Measurements from ENCODE around the gene TOX3.

TOX3 gene

DNA sequence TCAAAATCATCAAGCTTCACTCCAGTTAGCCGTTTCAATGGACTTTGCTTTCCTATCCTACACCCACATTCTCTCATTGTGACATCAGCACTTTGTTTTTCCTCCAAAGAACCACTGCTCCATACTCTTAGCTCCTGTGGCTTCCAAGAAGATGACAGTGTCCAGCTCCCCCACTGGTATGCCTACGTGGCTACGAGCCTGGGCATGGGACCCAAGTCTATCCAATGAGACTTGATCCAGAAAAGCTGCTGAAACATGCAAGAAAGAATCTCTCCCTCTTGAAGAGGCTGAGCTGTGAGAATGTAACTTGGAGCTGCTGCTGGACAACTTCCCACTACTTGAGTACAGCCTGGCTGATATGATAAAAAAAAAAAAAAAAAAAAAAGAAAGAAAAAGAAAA lies 9.4 kb downstream of the TOX3 start:
- no peak for DNase-seq (ENCODE audit: low spot score)

DNA sequence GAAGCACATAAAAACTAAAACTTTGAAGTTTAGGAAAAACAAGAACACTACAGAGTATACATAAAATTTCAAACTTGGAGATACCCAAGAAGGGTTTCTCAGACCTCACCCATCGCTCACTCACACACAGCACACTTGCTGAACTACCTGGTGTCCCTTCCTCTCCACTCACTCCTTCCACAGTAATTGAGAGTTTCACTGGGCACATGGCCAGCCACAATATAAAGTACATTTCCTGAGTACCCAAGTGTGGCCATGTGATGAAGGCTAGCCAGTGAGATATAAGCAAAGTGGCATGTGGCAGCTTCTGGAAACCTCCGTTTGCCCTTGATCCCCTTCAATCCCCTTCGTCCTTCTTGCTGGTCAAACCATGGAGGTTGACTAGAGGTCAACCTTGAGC lies 11.9 kb downstream of the TOX3 start:
- no peak for DNase-seq (ENCODE audit: low spot score)

DNA sequence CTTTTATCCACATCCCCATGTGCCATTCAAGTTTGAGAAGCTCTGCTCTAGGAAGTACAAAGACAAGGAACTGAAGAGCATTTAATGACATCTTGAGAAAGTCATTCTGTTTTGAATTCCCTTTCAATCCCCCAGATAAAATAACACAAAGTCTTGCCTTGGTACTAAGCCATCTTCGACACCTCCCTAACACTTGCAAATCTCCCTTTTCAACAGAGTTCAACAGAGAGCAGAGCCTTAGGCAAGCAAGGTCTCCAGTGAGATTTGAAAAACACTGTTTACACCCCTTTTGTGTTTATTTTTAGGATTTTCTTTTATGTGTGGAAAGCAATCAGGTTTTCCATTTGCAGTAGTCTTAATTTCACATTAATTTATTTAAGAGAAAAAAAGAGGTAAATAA lies 13.6 kb downstream of the TOX3 start:
- DNase-seq (ENCODE audit: low spot score) = no peak

DNA sequence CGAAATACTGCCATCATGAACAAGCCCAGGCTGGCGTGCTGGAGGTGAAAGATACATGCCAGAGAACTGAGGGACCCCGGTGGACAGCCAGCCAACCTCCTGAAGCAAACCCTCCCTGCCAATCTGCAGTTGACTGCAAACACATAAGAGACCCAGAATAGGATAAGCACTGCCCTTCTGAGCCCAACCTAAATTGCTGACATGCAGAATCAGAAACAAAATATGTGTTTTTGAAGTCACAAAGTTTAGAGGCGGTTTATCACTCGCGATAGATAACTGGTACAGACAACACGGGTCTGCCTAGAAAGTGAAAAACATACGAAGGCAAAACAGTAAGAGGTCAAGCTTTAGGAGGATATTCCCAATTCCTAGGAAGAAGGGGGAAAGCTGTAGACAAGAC lies 14.6 kb downstream of the TOX3 start:
- no peak for DNase-seq (ENCODE audit: low spot score)

DNA sequence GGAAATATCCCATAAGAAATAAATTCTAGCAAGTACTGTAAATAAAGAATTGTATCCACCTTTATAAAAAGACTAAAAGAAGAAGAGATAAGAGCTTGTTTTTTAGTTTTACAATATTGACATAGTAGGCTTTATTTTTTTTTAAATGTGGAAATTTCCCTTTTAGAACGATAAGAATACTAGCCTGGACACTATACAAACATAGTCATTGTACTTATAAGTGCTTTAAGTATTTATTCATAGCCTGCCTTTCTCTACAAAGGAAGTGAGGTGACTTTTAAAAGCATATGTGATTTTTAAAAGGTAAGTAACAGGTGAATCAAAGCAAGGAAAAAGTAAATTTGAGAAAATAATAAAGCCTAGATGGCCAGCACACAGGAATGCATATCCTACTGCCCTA lies 17.7 kb downstream of the TOX3 start:
- DNase-seq (ENCODE audit: low spot score) = no peak

DNA sequence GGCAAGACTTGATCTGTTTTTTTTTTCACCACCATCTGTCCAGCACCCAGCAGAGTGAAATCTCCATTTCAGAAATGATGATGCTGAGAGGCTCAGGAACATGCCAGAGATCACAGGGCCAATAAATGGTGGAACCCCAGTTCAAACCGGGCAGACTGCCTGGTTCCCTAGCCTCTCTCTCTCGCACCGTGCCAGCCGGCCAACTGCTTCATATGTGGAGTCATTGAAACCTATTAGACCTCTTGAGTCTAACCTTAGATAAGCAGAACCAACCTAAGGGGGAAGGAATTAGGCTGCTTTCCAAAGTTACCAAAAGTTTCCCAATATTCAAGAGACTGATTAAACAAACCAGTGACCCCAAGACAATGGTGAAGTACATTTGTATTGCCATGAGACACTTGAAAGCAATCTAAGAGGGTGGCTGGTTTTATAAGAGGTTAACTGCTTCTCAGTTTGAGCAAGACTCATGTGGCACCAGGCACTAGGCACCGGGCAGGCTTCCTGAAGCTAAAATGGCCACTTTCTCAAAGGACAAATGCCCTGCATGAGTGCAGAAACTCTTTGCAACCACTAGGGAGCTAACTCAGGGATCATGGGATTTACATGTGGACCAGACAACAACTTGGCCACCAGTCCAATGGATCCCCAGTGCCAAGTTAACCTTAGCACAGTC lies 18.4 kb downstream of the TOX3 start:
- DNase-seq (ENCODE audit: low spot score) = no peak

DNA sequence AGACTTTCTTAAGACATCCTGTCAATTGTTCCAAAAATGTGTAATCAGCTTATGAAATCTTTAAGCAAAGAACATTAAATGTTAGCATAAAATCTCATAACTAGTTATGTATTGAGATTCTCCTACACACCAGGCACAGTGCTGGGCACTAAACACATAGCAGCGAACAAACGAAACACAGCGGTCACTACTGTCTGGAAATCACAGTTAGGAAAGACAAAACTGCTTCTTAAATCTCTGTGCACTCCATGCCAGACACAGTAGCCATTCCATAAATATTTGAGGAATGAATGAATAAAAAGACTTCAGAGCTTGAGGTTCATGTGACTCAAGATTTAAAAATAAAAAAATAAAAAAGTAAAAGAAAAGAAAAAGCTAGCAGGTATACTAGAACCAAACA lies 20.1 kb downstream of the TOX3 start:
- no peak for DNase-seq (ENCODE audit: low spot score)

DNA sequence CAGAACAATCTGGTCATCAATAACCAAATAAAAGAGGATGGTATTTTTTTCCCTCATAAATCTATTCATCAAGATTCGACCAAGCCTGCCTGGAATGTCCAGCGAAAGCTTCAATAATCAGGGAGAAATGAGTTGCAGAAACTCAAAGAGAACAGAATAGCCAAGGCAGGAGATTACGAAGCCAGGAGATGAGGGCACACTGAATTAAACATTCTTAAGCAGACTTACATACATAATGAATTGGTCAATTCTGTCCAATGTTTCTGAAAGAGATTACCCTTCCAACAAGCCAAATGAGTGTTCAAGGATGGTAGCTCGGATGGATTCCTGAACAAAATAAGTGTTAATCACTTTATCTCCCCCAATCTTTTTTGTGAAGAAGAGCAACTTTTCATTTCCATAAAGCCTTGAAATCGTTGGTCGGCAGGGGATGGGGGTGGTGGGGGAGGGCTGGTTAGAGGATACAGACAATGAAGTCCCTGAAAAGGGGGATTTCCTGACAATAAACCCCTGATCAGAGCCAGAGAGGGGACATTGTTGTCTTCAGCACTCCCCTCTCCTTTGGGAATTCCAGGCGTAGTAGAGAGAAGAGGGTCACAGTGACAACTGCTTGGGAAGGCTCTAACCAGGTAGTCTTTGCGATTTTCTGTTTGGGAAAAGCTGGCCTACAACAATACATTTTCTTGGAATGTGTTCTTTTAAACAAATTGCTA lies 20.7 kb downstream of the TOX3 start:
- DNase-seq (ENCODE audit: low spot score) = no peak

DNA sequence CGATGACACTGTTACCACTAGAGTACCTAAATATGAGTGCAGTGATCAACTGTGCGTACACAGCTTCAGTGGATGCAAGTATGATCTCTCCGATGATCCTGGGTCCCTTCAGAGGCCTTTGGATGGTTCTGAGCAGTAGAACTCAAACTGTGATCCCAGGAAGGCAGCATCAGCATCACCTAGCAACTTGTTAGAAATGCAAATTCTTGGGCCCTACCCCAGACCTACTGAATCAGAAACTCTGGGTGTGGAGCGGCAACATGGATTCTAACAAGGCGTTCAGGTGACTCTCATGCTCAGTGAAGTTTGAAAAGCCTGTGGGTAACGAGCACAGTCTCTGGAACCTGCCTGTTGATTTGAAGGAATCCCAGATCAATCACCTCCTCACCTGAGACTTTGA lies 25.4 kb downstream of the TOX3 start:
- DNase-seq (ENCODE audit: low spot score) = no peak

DNA sequence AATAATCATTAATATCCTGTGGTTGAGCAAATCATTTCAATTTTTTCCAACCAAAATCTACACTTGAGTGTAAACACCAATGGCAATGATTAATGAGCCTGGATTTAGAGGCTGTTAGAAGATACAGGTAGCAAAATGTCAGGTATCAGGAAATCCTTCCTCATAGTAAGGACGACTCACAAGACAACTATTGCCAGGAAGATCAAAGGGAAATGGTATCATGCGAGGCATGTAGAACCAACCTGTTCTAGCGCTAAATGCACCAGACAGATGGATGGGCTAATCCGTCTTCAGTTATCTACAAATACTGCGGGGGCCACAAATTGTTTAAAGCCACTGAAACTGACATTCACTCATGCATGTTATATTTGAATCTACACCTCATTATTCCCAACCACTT lies 28.1 kb downstream of the TOX3 start:
- DNase-seq (ENCODE audit: low spot score) = no peak

DNA sequence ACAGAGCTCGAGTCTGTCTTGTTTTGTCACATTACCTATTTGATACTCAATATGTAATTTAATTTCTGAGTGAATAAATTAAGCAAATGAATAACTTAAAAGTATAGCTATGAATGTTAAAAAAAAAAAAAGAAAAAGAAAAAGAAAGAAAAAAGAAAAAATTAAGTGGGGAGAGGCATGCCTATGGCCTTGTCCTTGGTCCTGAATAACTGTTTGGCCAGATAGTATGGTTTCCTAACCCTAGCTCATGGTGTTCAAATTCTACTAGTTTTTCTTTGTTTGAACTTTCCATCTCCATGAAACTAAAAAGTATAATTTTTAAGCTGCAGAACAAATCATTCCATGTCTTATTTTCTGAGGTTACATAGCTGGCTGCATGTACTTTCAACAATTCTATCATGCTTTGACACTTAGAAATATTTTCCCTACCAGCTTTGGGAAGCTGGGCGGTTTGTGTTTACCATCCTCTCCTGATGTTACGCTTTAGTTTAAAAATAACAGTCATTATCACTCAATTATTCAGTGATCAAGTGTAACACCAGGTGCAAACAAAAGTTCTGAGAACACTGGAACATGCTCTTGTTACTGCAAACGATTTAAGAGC lies 31.8 kb downstream of the TOX3 start:
- no peak for DNase-seq (ENCODE audit: low spot score)

DNA sequence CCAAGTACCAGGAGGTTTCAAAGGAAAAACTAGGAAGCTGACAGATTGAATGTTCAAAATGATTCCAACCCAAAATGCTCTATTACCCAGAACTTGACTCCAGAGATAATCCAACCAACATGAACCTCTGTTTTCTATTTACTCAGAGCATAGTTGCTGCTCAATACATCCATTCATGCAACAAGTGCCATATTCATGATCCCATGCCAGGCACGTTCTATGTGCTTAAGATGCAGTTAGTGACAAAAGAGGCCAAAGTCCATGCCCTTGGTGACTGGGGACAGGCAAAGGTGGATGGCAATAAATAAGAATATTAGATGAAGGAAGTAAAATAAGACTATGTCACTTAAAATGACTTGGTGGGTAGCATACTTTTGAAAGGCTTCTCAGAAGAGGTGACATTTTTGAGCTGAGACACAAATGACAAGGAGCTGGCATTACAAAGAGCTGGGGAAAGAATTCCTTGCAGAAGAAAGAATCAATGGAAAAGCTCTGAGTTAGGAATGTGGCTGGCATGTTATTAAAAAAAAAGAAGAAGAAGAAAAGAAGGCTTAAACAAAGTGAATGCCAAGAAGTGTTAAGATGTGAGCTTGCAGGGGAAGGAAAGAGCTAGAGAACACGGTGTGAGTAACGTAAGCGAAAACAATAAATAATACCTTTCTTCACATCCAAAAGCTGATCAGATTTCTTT lies 34.5 kb downstream of the TOX3 start:
- no peak for DNase-seq (ENCODE audit: low spot score)

DNA sequence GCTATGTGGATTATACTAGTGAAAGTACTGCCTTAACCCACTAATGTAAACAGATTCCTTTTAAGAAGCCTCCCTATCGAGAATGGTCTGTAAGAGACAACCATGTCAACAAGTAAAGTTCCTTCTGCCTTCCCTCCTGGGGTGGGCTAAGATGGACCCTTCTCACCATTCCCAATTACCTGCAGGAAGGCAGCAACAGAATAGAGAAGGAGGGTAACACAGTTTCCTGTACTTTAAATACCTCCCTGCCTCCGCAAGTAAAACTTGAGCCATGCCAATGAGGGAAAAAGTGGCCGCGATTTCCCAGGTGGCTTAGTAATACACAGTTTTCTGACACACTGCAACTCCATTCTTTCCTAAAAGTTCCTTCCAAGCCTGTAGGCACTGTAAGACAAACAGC lies 45.2 kb downstream of the TOX3 start:
- DNase-seq (ENCODE audit: low spot score) = no peak

DNA sequence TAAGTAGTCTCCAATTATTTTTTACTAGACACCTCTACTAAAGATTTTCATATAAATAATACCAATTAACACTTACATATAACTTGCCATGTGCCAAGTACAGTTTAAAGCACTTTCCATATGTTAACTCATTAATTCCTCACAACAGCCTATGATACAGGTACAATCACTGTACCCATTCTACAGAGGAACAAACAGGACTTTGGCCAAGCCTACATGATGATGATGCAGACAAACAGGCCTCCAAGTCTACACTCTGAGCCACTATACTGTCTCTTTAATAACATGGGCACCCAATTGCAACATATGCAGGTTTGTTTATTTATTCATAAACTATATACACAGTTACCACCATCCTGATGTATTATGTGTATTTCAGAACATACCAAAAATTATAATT lies 46.0 kb downstream of the TOX3 start:
- no peak for DNase-seq (ENCODE audit: low spot score)

DNA sequence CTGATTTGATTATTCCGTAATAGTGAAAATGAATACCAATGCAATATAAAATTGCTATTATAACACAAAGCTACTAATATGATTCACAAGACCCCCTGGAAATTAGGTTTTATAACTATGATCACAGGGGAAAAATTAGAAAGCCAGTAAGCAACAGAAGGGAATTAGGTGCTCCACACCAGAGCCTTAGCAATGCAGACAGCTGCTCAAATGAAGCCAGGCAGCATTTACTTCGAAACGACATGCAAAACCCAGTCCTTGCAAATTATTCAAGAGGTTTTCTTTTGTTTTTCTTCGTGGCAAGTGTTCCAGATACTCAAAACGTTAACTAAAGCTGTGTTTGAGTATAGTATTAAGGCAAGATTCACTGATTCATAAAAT lies 47.9 kb downstream of the TOX3 start:
- DNase-seq (ENCODE audit: low spot score) = no peak

DNA sequence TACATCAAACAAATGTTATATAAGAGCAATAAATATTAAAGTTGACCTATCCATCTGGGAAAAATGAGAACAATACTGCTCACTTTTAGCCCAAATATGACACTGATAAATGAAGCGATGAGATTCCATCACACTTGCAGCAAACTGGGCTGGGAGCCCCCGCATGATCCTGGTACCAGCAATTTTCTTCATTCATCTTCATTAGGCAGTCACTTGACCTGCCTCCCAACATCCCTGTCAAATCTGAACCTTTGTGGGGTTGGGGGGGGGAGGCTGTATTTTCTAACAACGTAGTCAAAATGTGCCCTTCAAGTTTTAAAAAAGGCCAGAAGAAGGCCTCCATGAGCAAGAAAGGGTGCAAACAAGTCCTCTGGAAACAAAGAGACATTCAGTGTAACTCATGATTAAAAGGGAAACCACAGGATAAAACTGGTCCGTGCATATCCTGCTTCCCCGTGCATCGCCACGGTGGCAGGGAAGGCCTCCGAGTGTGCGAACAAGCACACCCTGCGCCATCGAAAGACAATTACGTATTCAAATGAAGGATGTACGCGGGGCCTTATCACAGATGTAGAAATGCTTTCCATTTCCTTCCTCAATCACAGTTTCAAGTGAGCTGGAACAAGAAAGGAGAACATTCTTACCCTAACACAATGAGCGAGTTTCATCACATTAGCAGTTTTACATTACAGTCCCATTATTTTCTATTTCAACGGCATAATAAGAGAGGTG lies 48.4 kb downstream of the TOX3 start:
- DNase-seq (ENCODE audit: low spot score) = no peak

DNA sequence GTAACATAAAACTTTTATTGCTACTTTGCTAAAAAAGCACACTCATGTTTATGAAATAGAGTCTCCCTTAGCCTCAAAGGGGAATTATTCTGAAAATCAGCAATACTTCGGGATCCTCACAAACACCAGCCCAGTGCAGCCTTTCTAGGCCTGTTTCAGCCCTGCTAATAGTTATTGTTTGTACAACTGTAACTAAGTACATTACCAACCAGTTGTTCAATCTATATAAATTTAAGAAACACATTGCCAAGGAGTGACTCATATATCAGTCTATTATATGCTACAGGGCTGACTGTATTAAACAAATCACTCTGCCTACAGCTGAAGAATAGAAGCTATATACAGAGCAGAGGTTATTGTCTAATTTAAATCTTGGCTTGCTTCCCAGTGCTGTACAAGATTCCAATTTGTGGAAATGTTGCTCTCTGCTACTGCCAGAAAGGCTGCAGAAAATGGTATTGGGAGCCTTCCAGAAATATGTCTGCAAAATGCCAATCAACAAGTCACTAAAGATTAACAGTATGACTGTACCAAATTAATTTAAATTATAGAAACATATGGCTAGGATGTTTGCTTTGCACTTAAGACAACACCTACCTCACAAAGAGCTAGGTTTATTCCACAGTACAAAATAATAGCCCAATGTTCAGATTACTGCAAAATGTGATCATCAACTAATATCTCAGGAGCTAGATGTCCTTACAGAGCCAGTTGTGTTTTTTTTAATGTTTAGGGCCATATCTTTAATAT lies 49.7 kb downstream of the TOX3 start:
- DNase-seq (ENCODE audit: low spot score) = no peak

DNA sequence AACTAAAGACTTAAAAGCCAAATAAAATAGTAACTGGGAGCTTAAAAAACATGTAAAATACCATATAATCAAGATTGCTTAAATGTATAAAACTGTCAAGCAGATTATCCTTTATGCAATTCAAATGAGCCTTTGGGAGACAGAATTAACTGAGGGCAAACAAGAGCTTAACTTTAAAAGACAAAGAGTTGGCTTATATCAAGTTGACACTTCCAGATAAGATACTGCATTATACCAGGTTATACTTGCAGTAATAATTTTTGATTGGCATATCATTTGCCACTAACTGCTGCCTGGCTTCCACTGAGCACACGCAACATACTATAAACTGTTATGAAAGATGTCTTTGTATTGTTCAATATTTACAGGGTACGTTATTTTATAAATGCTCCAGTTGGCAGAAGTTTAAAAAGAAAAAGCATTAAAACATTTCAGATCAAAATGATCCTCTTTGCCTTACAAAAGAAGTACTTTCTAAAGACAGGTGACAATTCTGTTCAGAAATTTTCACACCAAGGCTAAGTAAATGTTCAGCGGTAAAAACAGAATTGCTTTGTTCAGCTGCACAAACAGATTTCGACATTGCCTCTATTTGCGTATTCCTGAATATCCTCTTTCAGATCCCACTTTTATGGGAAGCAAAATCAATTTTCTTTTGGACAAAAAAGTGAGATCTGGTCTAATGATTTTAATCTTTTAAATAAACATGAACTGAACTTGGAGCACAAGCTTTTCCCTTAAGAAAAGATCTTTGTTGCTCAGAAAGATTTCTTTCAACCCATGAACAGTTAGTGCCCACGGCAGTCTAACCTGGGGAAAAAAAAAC lies 50.7 kb downstream of the TOX3 start:
- no peak for DNase-seq (ENCODE audit: low spot score)

DNA sequence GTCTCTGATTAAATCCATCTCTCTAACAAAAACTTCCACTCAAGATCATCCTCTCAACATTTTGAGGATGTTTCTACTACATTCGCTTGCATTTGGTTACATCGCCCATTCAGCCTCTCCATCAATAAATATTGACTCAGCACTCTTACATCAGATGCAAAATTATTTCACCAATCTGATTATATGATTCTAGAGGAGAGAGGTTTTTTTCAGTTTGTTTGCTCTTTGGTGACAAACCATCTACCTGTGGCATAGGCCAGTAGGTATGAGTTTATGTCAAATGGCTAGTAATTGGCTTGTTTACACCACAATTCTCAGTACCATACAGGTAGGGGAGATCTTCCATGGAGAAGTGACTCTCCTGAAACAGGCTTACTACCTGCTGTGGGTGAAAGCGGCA lies 52.3 kb downstream of the TOX3 start:
- DNase-seq (ENCODE audit: low spot score) = no peak

DNA sequence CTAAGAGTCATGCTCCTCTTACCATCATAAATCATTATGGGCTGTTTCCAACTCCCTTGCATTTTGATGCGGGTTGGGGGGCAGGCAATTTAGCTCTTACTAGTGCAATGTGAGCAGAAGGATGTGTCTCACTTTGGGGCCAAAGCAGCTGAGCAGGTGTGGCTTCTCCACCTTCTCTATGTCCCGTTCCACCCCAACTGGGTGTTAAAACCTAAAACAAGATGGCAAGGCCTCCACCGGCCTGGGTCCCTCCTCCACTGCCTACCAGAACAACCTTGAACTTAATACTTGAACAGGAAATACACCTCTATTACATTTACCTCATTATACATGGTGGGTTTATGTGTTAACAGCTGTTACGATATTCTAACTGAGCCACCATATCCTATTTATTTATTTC lies 52.8 kb downstream of the TOX3 start:
- DNase-seq (ENCODE audit: low spot score) = no peak
